Suprapubic skin (tissue), 4 donors: Measurements from ENCODE around the gene CACNA1I.

Source experiments
- EP300 ChIP-seq: sonication (generic); formaldehyde crosslinking; IDR thresholded peaks from one replicate; pipeline ENCODE4 v1.6.1; 2017; ENCODE audit warnings: antibody characterized with exemption
- POLR2A ChIP-seq, 2 donors: fragments of 450-650 bp; IDR thresholded peaks; one replicate each; pipeline ENCODE4 v1.6.1; 2017; ENCODE audit warnings: antibody characterized with exemption in 2 of 2, mild to moderate bottlenecking in 2 of 2, moderate library complexity in 2 of 2
- POLR2AphosphoS5 ChIP-seq, 3 donors: sonication (generic); formaldehyde crosslinking; IDR thresholded peaks; one replicate each; pipeline ENCODE4 v1.6.1; 2017; ENCODE audit warnings: antibody characterized with exemption in 3 of 3
- TF ChIP-seq, protein P1 (sequence below), 2 donors: fragments of 200-600 bp in 1 of 2; fragments of 450-650 bp in 1 of 2; sonication (generic) in 1 of 2; IDR thresholded peaks; one replicate each; pipeline ENCODE4 v1.5.1; 2016 to 2019; ENCODE audit warnings: antibody characterized with exemption in 2 of 2, mild to moderate bottlenecking in 1 of 2, moderate library complexity in 1 of 2

DNA sequence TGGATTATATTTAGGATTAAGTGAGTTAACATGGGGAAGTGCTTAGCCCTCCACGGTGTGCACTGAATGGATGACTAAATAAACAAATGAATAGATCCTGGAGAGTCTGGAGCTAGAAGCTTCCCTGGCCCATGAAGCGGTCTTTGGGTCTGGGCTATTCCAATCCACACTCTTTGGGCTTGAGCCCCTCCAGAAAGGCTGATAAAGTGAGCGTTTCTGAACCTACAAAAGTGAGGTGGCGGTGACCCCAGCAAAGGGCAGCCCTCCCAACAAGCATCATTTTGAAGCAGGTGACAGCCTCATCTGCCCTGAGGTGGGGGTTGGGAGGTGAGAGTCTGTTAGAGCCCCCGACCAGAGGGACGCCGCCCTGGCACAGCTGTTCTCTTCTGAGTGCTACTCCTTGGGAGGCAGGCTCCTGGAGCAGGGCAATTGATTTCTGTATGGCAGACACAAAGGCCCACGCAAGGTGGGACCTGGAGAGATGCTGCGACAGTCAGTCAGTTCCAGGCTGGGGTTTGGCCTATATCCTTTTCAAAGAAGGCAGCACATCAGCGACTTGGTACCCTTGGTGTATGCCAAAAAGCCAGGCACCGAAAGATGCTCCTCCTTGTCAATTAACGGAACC, 157.8 kb downstream of the CACNA1I start:
- TF ChIP-seq POLR2AphosphoS5 (IDR thresholded peaks at IDR 0.05) (no peak), EP300 (no peak), POLR2A (IDR thresholded peaks at IDR 0.05) (no peak)
- TF ChIP-seq, protein P1, sequence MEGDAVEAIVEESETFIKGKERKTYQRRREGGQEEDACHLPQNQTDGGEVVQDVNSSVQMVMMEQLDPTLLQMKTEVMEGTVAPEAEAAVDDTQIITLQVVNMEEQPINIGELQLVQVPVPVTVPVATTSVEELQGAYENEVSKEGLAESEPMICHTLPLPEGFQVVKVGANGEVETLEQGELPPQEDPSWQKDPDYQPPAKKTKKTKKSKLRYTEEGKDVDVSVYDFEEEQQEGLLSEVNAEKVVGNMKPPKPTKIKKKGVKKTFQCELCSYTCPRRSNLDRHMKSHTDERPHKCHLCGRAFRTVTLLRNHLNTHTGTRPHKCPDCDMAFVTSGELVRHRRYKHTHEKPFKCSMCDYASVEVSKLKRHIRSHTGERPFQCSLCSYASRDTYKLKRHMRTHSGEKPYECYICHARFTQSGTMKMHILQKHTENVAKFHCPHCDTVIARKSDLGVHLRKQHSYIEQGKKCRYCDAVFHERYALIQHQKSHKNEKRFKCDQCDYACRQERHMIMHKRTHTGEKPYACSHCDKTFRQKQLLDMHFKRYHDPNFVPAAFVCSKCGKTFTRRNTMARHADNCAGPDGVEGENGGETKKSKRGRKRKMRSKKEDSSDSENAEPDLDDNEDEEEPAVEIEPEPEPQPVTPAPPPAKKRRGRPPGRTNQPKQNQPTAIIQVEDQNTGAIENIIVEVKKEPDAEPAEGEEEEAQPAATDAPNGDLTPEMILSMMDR (IDR thresholded peaks at IDR 0.05) = no peak
